Stimulated activated CD4-positive, alpha-beta T cell treated with anti-CD3 and anti-CD28 coated beads, TNF-alpha, amount 100 ng/mL, for 48 hours (primary cell): ENCODE results near the gene PACRG.

Source experiments
- DNase-seq, 3 donors: peaks; one replicate each; pipeline ENCODE4 v3.0.0-alpha.2; 2020; ENCODE audit warnings: low read depth in 3 of 3

The PACRG gene

GRCh38 chr6:163241683-163242082 lies 513.9 kb downstream of the PACRG start:
- no peak for DNase-seq

GRCh38 chr6:163243083-163243482 lies 515.3 kb downstream of the PACRG start:
- no peak for DNase-seq

- no peak for DNase-seq
Measured at GRCh38 chr6:163243692-163244589, 516.2 kb downstream of the PACRG start.

- no peak for DNase-seq
Measured at GRCh38 chr6:163248051-163248450, 520.3 kb downstream of the PACRG start.

GRCh38 chr6:163249651-163250101 lies 521.9 kb downstream of the PACRG start:
- peak in 1 of 3 donors; percentile 1 for DNase-seq

GRCh38 chr6:163250116-163250515 lies 522.3 kb downstream of the PACRG start:
- DNase-seq = no peak

- DNase-seq = no peak
Measured at GRCh38 chr6:163252061-163252591, 524.4 kb downstream of the PACRG start.

- no peak for DNase-seq
Measured at GRCh38 chr6:163253556-163254213, 525.9 kb downstream of the PACRG start.

GRCh38 chr6:163254341-163254835 lies 526.6 kb downstream of the PACRG start:
- no peak for DNase-seq

GRCh38 chr6:163255265-163255664 lies 527.5 kb downstream of the PACRG start:
- DNase-seq = no peak

- DNase-seq = no peak
Measured at GRCh38 chr6:163259689-163260088, 531.9 kb downstream of the PACRG start.

GRCh38 chr6:163260111-163260895 lies 532.5 kb downstream of the PACRG start:
- DNase-seq = no peak

GRCh38 chr6:163260911-163261310 lies 533.1 kb downstream of the PACRG start:
- no peak for DNase-seq

- DNase-seq = no peak
Measured at GRCh38 chr6:163261361-163261760, 533.6 kb downstream of the PACRG start.

- no peak for DNase-seq
Measured at GRCh38 chr6:163262080-163262479, 534.3 kb downstream of the PACRG start.

GRCh38 chr6:163263196-163263595 lies 535.4 kb downstream of the PACRG start:
- DNase-seq = no peak

- no peak for DNase-seq
Measured at GRCh38 chr6:163263998-163264661, 536.4 kb downstream of the PACRG start.

GRCh38 chr6:163264662-163265035 lies 536.9 kb downstream of the PACRG start:
- no peak for DNase-seq

GRCh38 chr6:163281634-163282033 lies 553.9 kb downstream of the PACRG start:
- no peak for DNase-seq

- no peak for DNase-seq
Measured at GRCh38 chr6:163282672-163283071, 554.9 kb downstream of the PACRG start.

- no peak for DNase-seq
Measured at GRCh38 chr6:163284151-163284550, 556.4 kb downstream of the PACRG start.
